Tibial nerve (tissue), 3 donors: Measurements from ENCODE around the gene PKP1.

Experiments
- POLR2A ChIP-seq, 2 donors: fragments of 450-650 bp; IDR thresholded peaks; one replicate each; pipeline ENCODE4 v1.6.1; 2017; ENCODE audit warnings: antibody characterized with exemption in 2 of 2, mild to moderate bottlenecking in 2 of 2, moderate library complexity in 2 of 2
- TF ChIP-seq, protein P1 (sequence below), 5 experiments: fragments of 200-600 bp in 3 of 5; fragments of 450-650 bp in 2 of 5; sonication (generic) in 3 of 5; IDR thresholded peaks; one replicate each; pipeline ENCODE4 v1.5.1; 2016 to 2019; ENCODE audit warnings: antibody characterized with exemption in 5 of 5, mild to moderate bottlenecking in 3 of 5, moderate library complexity in 2 of 5

DNA sequence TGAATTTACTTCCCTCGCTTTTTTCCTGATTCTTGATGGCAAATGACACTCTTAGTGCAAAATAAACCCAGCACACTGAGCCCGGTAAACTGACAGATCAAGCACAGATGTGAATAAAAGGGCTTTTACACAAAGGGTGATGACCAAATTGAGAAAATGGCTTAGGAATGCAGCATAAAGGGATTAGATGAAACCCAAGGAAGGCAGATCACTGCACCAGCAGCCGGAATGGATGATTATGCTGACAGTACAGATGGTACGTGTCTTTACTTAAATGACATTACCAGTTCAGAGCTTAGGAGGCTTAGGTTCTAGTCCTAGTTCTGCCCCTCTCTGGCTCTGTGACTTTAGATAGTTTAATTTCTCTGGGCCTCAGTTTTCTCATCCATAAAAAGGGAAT lies 12.0 kb downstream of the PKP1 start:
- no peak for TF ChIP-seq POLR2A (IDR thresholded peaks at IDR 0.05)
- TF ChIP-seq, protein P1, sequence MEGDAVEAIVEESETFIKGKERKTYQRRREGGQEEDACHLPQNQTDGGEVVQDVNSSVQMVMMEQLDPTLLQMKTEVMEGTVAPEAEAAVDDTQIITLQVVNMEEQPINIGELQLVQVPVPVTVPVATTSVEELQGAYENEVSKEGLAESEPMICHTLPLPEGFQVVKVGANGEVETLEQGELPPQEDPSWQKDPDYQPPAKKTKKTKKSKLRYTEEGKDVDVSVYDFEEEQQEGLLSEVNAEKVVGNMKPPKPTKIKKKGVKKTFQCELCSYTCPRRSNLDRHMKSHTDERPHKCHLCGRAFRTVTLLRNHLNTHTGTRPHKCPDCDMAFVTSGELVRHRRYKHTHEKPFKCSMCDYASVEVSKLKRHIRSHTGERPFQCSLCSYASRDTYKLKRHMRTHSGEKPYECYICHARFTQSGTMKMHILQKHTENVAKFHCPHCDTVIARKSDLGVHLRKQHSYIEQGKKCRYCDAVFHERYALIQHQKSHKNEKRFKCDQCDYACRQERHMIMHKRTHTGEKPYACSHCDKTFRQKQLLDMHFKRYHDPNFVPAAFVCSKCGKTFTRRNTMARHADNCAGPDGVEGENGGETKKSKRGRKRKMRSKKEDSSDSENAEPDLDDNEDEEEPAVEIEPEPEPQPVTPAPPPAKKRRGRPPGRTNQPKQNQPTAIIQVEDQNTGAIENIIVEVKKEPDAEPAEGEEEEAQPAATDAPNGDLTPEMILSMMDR (IDR thresholded peaks at IDR 0.05) = no peak
